ENCODE data around the gene PCNX2.

PCNX2 gene

DNA sequence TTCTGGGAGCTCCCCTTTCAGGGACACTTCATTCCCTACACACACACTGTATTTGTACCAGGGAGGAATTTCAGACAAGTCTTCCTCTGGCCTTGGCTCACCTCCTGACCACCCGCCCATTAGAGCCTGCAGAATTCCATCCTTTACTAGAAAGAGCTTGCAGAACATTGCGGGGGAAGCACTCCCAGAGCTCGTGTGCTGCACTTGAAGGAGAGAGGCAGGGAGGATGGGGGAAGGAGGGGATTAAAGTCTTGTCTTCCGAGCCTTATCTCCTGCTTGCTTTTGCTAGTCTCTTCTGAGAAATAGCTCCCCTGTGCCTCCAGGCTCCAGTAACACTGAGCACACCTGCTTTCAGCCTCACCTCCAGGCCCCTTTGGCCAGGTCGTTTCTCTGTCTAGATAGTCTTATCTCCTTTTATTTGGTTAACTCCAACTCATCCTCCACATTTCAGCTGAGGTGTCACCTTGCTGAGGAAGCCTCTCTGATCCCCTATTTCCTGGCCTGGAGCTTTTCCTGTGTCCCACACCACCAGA is 62.0 kb downstream of the PCNX2 start:
- Histone ChIP-seq H3K27me3 (replicated peaks; ENCODE audit: control insufficient read depth, insufficient read depth, low read length) (no peaks in the 10 kb centered on the region), H3K4me3 (replicated peaks; ENCODE audit: low read depth, low read length) (no peak overlapping the region), H3K36me3 (ENCODE audit: control insufficient read depth, insufficient read depth, low read length) (no peaks in the 10 kb centered on the region; the same call in none of the 2 replicates)
- TF ChIP-seq, protein P1, sequence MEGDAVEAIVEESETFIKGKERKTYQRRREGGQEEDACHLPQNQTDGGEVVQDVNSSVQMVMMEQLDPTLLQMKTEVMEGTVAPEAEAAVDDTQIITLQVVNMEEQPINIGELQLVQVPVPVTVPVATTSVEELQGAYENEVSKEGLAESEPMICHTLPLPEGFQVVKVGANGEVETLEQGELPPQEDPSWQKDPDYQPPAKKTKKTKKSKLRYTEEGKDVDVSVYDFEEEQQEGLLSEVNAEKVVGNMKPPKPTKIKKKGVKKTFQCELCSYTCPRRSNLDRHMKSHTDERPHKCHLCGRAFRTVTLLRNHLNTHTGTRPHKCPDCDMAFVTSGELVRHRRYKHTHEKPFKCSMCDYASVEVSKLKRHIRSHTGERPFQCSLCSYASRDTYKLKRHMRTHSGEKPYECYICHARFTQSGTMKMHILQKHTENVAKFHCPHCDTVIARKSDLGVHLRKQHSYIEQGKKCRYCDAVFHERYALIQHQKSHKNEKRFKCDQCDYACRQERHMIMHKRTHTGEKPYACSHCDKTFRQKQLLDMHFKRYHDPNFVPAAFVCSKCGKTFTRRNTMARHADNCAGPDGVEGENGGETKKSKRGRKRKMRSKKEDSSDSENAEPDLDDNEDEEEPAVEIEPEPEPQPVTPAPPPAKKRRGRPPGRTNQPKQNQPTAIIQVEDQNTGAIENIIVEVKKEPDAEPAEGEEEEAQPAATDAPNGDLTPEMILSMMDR (IDR thresholded peaks at IDR 0.05; ENCODE audit: insufficient read depth, low read length, poor library complexity, severe bottlenecking), result no peak
- no peak for DNase-seq (ENCODE audit: extremely low read depth, insufficient read length)

DNA sequence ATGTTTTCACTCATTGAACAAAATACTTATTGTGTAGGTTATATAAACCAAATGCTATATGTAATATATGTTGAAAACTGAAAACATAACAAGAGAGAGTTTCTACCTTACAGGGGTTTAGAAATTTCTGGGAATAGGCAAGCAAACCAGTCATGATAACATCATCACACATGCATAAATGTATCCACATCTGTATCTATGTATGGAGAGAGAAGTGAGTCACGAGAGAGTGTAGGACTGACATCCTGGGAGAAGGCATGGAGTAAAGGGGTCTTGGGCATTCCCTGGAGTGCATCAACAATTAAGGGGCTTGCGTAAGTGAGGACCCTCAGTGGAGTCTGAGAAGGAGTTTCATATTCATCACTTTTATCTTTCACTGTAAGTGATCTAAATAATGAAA is 65.5 kb downstream of the PCNX2 start:
- Histone ChIP-seq H3K27me3 (replicated peaks; ENCODE audit: control insufficient read depth, insufficient read depth, low read length) (no peaks in the 10 kb centered on the region), H3K4me3 (replicated peaks; ENCODE audit: low read depth, low read length) (no peak overlapping the region), H3K36me3 (ENCODE audit: control insufficient read depth, insufficient read depth, low read length) (no peaks in the 10 kb centered on the region; the same call in none of the 2 replicates)
- no peak for DNase-seq (ENCODE audit: extremely low read depth, insufficient read length)
- TF ChIP-seq, protein P1 (IDR thresholded peaks at IDR 0.05; ENCODE audit: insufficient read depth, low read length, poor library complexity, severe bottlenecking), result no peak

DNA sequence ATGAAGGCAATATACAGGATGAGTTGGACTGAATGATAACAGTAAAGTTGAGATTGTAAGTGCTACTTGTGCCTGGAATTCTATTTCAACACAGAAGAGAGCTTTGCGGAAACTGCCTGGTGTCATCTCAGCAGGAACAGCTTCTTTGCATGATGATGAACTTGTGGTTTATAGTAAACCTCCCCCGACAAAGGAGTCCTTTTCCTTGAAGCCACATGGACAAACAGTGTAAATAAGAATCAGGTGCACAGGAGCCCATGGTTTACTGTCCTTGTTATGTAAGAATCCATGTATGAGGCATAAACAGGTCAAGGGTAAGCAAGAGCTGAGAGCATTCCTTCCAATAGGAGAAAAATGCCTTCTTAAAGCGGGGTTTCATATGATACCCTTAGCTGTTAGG is 66.2 kb downstream of the PCNX2 start:
- no peaks in the 10 kb centered on the region; the same call in none of the 2 replicates for H3K36me3 ChIP-seq (ENCODE audit: control insufficient read depth, insufficient read depth, low read length)
- H3K27me3 ChIP-seq (replicated peaks; ENCODE audit: control insufficient read depth, insufficient read depth, low read length), result no peaks in the 10 kb centered on the region
- TF ChIP-seq, protein P1 (IDR thresholded peaks at IDR 0.05; ENCODE audit: insufficient read depth, low read length, poor library complexity, severe bottlenecking), result no peak

DNA sequence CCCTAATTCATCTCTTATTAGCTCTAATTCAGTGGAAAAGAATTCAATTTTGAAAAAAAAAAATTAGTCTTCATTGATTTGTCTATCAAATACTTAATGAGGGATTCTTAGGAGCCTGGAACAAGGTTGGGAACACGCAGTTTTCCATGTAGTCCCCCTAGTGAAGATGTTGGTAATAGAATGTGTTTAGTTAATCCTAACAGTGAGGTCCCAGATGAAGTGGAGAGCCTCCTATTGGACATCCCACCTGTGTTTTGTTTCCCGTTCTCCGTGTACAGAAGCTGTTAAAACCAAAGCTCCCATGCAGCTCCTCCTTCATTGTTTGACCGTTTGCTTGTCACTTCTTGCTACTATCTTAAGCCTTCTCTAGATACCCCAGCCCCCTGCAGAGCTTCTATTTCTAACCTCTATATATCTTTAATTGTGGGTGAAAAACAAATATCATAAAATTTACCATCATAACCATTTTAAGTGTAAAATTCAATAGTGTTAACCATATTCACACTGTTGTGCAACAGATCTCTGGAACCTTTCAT is 67.5 kb downstream of the PCNX2 start:
- no peak overlapping the region for H3K4me3 ChIP-seq (replicated peaks; ENCODE audit: low read depth, low read length)

More for the DNA sequence above, 66.2 kb downstream of the PCNX2 start:
- no peak for DNase-seq (ENCODE audit: extremely low read depth, insufficient read length)
- H3K4me3 ChIP-seq (replicated peaks; ENCODE audit: low read depth, low read length), result no peak overlapping the region

DNA sequence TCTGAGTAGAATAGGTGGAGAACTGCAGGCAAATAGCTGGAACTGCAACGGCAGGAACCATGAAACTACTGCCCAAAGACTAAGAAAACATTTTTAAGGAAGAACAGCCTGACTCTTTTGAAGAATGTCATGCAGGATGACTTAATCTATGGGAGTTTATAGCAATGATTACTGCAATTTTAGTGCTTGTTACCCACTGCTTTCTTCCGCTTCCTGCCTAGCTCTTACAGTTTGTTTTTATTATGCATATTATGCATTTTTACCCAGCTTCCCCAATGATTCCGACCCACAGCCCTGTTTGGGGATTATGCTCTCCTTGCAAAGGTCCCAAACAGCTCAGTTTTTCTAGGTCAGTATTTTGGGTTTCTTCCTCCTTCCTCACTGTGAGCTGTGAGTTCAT is 71.2 kb downstream of the PCNX2 start:
- Histone ChIP-seq H3K4me3 (replicated peaks; ENCODE audit: low read depth, low read length) (no peak overlapping the region), H3K27me3 (replicated peaks; ENCODE audit: control insufficient read depth, insufficient read depth, low read length) (no peaks in the 10 kb centered on the region), H3K36me3 (ENCODE audit: control insufficient read depth, insufficient read depth, low read length) (no peaks in the 10 kb centered on the region; the same call in 1 of the 2 replicates)
- no peak for DNase-seq (ENCODE audit: extremely low read depth, insufficient read length)
- TF ChIP-seq, protein P1 (IDR thresholded peaks at IDR 0.05; ENCODE audit: insufficient read depth, low read length, poor library complexity, severe bottlenecking), result no peak

More for the DNA sequence above, 67.5 kb downstream of the PCNX2 start:
- Histone ChIP-seq H3K36me3 (ENCODE audit: control insufficient read depth, insufficient read depth, low read length) (no peaks in the 10 kb centered on the region; the same call in none of the 2 replicates), H3K27me3 (replicated peaks; ENCODE audit: control insufficient read depth, insufficient read depth, low read length) (no peaks in the 10 kb centered on the region)
- TF ChIP-seq, protein P1 (IDR thresholded peaks at IDR 0.05; ENCODE audit: insufficient read depth, low read length, poor library complexity, severe bottlenecking), result no peak
- no peak for DNase-seq (ENCODE audit: extremely low read depth, insufficient read length)

All from GM06990 (cell line).